GM21423 (cell line): ENCODE measurements around the gene LHFPL6.

Source experiments
- ATAC-seq: cut with Tn5 transposase; IDR thresholded peaks from one replicate; pipeline ENCODE4 v1.9.1; 2021; ENCODE audit warnings: mild to moderate bottlenecking, moderate library complexity; ENCODE audit not compliant: unreplicated experiment

The LHFPL6 gene

GRCh38 chr13:39521701-39522100 lies 81.3 kb downstream of the LHFPL6 start:
- no peak for ATAC-seq

GRCh38 chr13:39516096-39516495 lies 86.9 kb downstream of the LHFPL6 start:
- ATAC-seq: no peak

GRCh38 chr13:39515224-39515714 lies 87.7 kb downstream of the LHFPL6 start:
- no peak for ATAC-seq

GRCh38 chr13:39512687-39513086 lies 90.3 kb downstream of the LHFPL6 start:
- ATAC-seq: no peak

- peak; percentile 83 for ATAC-seq
These were observed 92.7 kb downstream of the LHFPL6 start for GRCh38 chr13:39510316-39510695.

GRCh38 chr13:39509616-39510315 lies 93.2 kb downstream of the LHFPL6 start:
- ATAC-seq: no peak

- ATAC-seq: no peak
These were observed 96.2 kb downstream of the LHFPL6 start for GRCh38 chr13:39506559-39507390.

- no peak for ATAC-seq
These were observed 97.8 kb downstream of the LHFPL6 start for GRCh38 chr13:39505151-39505550.

GRCh38 chr13:39503048-39503447 lies 99.9 kb downstream of the LHFPL6 start:
- no peak for ATAC-seq

GRCh38 chr13:39501702-39502324 lies 101.2 kb downstream of the LHFPL6 start:
- ATAC-seq: no peak

GRCh38 chr13:39499604-39500003 lies 103.4 kb downstream of the LHFPL6 start:
- ATAC-seq: no peak

GRCh38 chr13:39498471-39499114 lies 104.4 kb downstream of the LHFPL6 start:
- no peak for ATAC-seq

- ATAC-seq: no peak
These were observed 106.5 kb downstream of the LHFPL6 start for GRCh38 chr13:39496506-39496905.

GRCh38 chr13:39494633-39495032 lies 108.4 kb downstream of the LHFPL6 start:
- no peak for ATAC-seq

GRCh38 chr13:39494006-39494405 lies 109.0 kb downstream of the LHFPL6 start:
- no peak for ATAC-seq

GRCh38 chr13:39490136-39490535 lies 112.9 kb downstream of the LHFPL6 start:
- ATAC-seq: no peak

GRCh38 chr13:39486758-39487157 lies 116.2 kb downstream of the LHFPL6 start:
- ATAC-seq: no peak

- ATAC-seq: no peak
These were observed 117.7 kb downstream of the LHFPL6 start for GRCh38 chr13:39485314-39485700.

- no peak for ATAC-seq
These were observed 118.3 kb downstream of the LHFPL6 start for GRCh38 chr13:39484506-39485313.

- no peak for ATAC-seq
These were observed 119.7 kb downstream of the LHFPL6 start for GRCh38 chr13:39483326-39483725.
